A549 (cell line): ENCODE measurements around the gene TESK2. TPM values are rescaled to one million over a fixed set of nuclear protein-coding genes. Genes with fewer than 3 reads are reported as not detected.

ENCODE experiments used
- ATAC-seq, 2 experiments: fragments of 200-7000 bp in 1 of 2; fragments of >200 bp in 1 of 2; cut with Nextera tagmentation in 1 of 2; cut with Tn5 transposase in 1 of 2; 3 replicates each; pipeline versions ENCODE4 v1.8.0 to v1.9.1; 2018 to 2020; ENCODE audit warnings: mild to moderate bottlenecking in 1 of 2, moderate library complexity in 1 of 2
- CTCF ChIA-PET: fragments of 300-600 bp; sonication (Branson Sonifier 250); formaldehyde crosslinking; extraction: SDS; loops from one replicate; lab custom pipeline; 2021; ENCODE audit warnings: antibody characterized with exemption, inconsistent platforms; lab: Yijun Ruan, JAX
- POLR2A ChIA-PET: fragments of 350-600 bp; formaldehyde crosslinking; extraction: SDS; loops from one replicate; lab custom pipeline; 2021; ENCODE audit warnings: antibody characterized with exemption, inconsistent platforms; lab: Yijun Ruan, JAX
- DNase-seq, 2 experiments: peaks; one replicate each; pipeline versions ENCODE4 v3.0.0 to v3.0.0-alpha.2; 2011 to 2016; ENCODE audit warnings: low read depth in 1 of 2, low spot score in 1 of 2
- FAIRE-seq: peaks from 2 replicates; lab custom pipeline; 2011; peaks lifted over from hg19 to GRCh38; lab: Jason Lieb, UNC
- H3K27ac ChIP-seq, 2 experiments: fragments of >200 bp; sonication (Bioruptor Twin); formaldehyde crosslinking; 3 replicates each; pipeline ENCODE4 v1.5.1; 2016 to 2017
- H3K4me1 ChIP-seq: fragments of >200 bp; sonication (Bioruptor Twin); formaldehyde crosslinking; 3 replicates; pipeline ENCODE4 v1.6.1; 2016
- H3K4me2 ChIP-seq: fragments of >200 bp; sonication (Bioruptor Twin); formaldehyde crosslinking; 3 replicates; pipeline ENCODE4 v1.6.1; 2016
- H3K4me3 ChIP-seq: fragments of >200 bp; sonication (Bioruptor Twin); formaldehyde crosslinking; 3 replicates; pipeline ENCODE4 v1.5.1; 2016
- H3K9me3 ChIP-seq: fragments of >200 bp; sonication (Bioruptor Twin); formaldehyde crosslinking; 3 replicates; pipeline ENCODE4 v1.6.1; 2016
- BHLHE40 ChIP-seq: IDR thresholded peaks from 2 replicates; pipeline ENCODE4 v1.6.1; 2012; ENCODE audit warnings: low read depth, low read length, inconsistent platforms
- CBX2 ChIP-seq: fragments of 200-600 bp; sonication (generic); IDR thresholded peaks from 2 replicates; pipeline ENCODE4 v1.6.1; 2016; ENCODE audit warnings: low read depth, mild to moderate bottlenecking, borderline replicate concordance
- CBX8 ChIP-seq: fragments of 200-600 bp; sonication (generic); IDR thresholded peaks from 2 replicates; pipeline ENCODE4 v1.6.1; 2016
- CEBPB ChIP-seq, 2 experiments: fragments of >200 bp in 1 of 2; sonication (Bioruptor Twin) in 1 of 2; formaldehyde crosslinking in 1 of 2; IDR thresholded peaks; 2 replicates each; pipeline ENCODE4 v1.6.1; 2012 to 2016
- CHD2 ChIP-seq: fragments of 150-350 bp; IDR thresholded peaks from 2 replicates; pipeline ENCODE4 v1.6.1; 2014; ENCODE audit warnings: low read length; ENCODE audit not compliant: partially characterized antibody
- CHD4 ChIP-seq: fragments of 200-600 bp; sonication (generic); IDR thresholded peaks from 2 replicates; pipeline ENCODE4 v1.6.1; 2016; ENCODE audit warnings: antibody characterized with exemption, mild to moderate bottlenecking, borderline replicate concordance
- EHF ChIP-seq: fragments of 250-450 bp; sonication (Bioruptor Pico); IDR thresholded peaks from 2 replicates; pipeline ENCODE4 v1.5.0; 2020; ENCODE audit warnings: mild to moderate bottlenecking
- EHMT2 ChIP-seq: fragments of 200-600 bp; sonication (generic); IDR thresholded peaks from 2 replicates; pipeline ENCODE4 v1.6.1; 2016; ENCODE audit warnings: antibody characterized with exemption, low read depth, mild to moderate bottlenecking, moderate library complexity
- EP300 ChIP-seq, 2 experiments: fragments of >200 bp; sonication (Bioruptor Twin); formaldehyde crosslinking; IDR thresholded peaks; 2 replicates in 1 of 2; 3 replicates in 1 of 2; pipeline ENCODE4 v1.6.1; 2016 to 2017
- ESRRA ChIP-seq: fragments of 150-350 bp; IDR thresholded peaks from 2 replicates; pipeline ENCODE4 v1.6.1; 2014; ENCODE audit warnings: mild to moderate bottlenecking, low read length, borderline replicate concordance
- FOSL2 ChIP-seq, 2 experiments: fragments of 450-650 bp in 1 of 2; fragments of >200 bp in 1 of 2; sonication (Bioruptor Twin) in 1 of 2; formaldehyde crosslinking; IDR thresholded peaks; 2 replicates each; pipeline versions ENCODE4 v1.5.0 to v1.6.1; 2016 to 2020; ENCODE audit warnings: mild to moderate bottlenecking in 1 of 2, moderate library complexity in 1 of 2
- FOXS1 ChIP-seq: fragments of 250-450 bp; sonication (Bioruptor Pico); IDR thresholded peaks from 2 replicates; pipeline ENCODE4 v1.5.0; 2020; ENCODE audit warnings: mild to moderate bottlenecking, moderate library complexity
- GATA3 ChIP-seq: IDR thresholded peaks from 2 replicates; pipeline ENCODE4 v1.6.1; 2012; ENCODE audit warnings: borderline replicate concordance
- HDAC2 ChIP-seq: fragments of 200-600 bp; sonication (generic); IDR thresholded peaks from 2 replicates; pipeline ENCODE4 v1.6.1; 2016
- HOXA7 ChIP-seq: fragments of 250-450 bp; sonication (Bioruptor Pico); IDR thresholded peaks from 2 replicates; pipeline ENCODE4 v1.5.0; 2020; ENCODE audit warnings: mild to moderate bottlenecking, moderate library complexity
- JUNB ChIP-seq: fragments of >200 bp; sonication (Bioruptor Twin); formaldehyde crosslinking; IDR thresholded peaks from 2 replicates; pipeline ENCODE4 v1.6.1; 2016
- KDM5A ChIP-seq: fragments of 200-600 bp; sonication (generic); IDR thresholded peaks from 2 replicates; pipeline ENCODE4 v1.6.1; 2016; ENCODE audit warnings: antibody characterized with exemption, mild to moderate bottlenecking
- MAFK ChIP-seq: fragments of 450-650 bp; IDR thresholded peaks from 2 replicates; pipeline ENCODE4 v1.6.1; 2014; ENCODE audit not compliant: partially characterized antibody
- MAZ ChIP-seq: fragments of 150-350 bp; IDR thresholded peaks from 2 replicates; pipeline ENCODE4 v1.6.1; 2014; ENCODE audit warnings: antibody characterized with exemption, low read depth, low read length, borderline replicate concordance
- PHF8 ChIP-seq: fragments of 200-600 bp; sonication (generic); IDR thresholded peaks from 2 replicates; pipeline ENCODE4 v1.6.1; 2016; ENCODE audit warnings: low read depth, mild to moderate bottlenecking, antibody characterized with exemption, moderate library complexity, borderline replicate concordance
- POLR2AphosphoS2 ChIP-seq: conservative IDR thresholded peaks from 2 replicates; pipeline ENCODE4 v1.6.1; 2012; ENCODE audit warnings: low read length, improper control_type of control experiment, inconsistent platforms
- RAD21 ChIP-seq, 2 experiments: fragments of >200 bp in 1 of 2; sonication (Bioruptor Twin) in 1 of 2; formaldehyde crosslinking in 1 of 2; IDR thresholded peaks in 1 of 2; conservative IDR thresholded peaks in 1 of 2; 2 replicates in 1 of 2; 3 replicates in 1 of 2; pipeline ENCODE4 v1.6.1; 2012 to 2018; ENCODE audit warnings: inconsistent platforms in 1 of 2
- RARB ChIP-seq: fragments of 250-450 bp; sonication (Bioruptor Pico); IDR thresholded peaks from 2 replicates; pipeline ENCODE4 v1.8.0; 2021; ENCODE audit warnings: mild to moderate bottlenecking, moderate library complexity
- RCOR1 ChIP-seq: fragments of 150-350 bp; IDR thresholded peaks from 2 replicates; pipeline ENCODE4 v1.6.1; 2014; ENCODE audit warnings: antibody characterized with exemption, low read length, low read depth
- RNF2 ChIP-seq: fragments of 200-600 bp; sonication (generic); IDR thresholded peaks from 2 replicates; pipeline ENCODE4 v1.6.1; 2016; ENCODE audit warnings: low read depth, mild to moderate bottlenecking, antibody characterized with exemption, moderate library complexity, borderline replicate concordance
- SREBF2 ChIP-seq: fragments of 450-650 bp; IDR thresholded peaks from 2 replicates; pipeline ENCODE4 v1.6.1; 2014; ENCODE audit warnings: mild to moderate bottlenecking, moderate library complexity
- TP53 ChIP-seq: fragments of 250-450 bp; sonication (Bioruptor Pico); IDR thresholded peaks from 2 replicates; pipeline ENCODE4 v1.5.0; 2021; ENCODE audit warnings: mild to moderate bottlenecking, moderate library complexity
- ZFP36 ChIP-seq: fragments of 450-650 bp; IDR thresholded peaks from 2 replicates; pipeline ENCODE4 v1.6.1; 2014; ENCODE audit warnings: borderline replicate concordance; ENCODE audit not compliant: partially characterized antibody
- ZNF302 ChIP-seq: fragments of 250-450 bp; sonication (Bioruptor Pico); IDR thresholded peaks from 2 replicates; pipeline ENCODE4 v1.9.0; 2021; ENCODE audit warnings: inconsistent platforms, mild to moderate bottlenecking, moderate library complexity
- ZSCAN20 ChIP-seq: fragments of 250-450 bp; sonication (Bioruptor Pico); IDR thresholded peaks from 2 replicates; pipeline ENCODE4 v1.8.0; 2022; ENCODE audit warnings: mild to moderate bottlenecking, moderate library complexity
- WGBS: methylation state at CpG from one replicate; pipeline ENCODE4 v1.1.6; 2017; ENCODE audit errors: missing lambda C conversion rate; 5-methylcytosine and 5-hydroxymethylcytosine counted together
- polyA plus RNA-seq, 4 experiments: library from polyadenylated mRNA; depleted of rRNA in 3 of 4; stranded (reverse); fragments of >200 nt; fragmentation: RNase III in 1 of 4; extraction: RNeasy Plus Mini Kit Qiagen cat#74134 plus additional on column Dnase treatment in 1 of 4; gene quantifications; 2 replicates in 3 of 4; 3 replicates in 1 of 4; pipeline ENCODE4 v1.2.3, GENCODE V29; 2011 to 2017
- TF ChIP-seq, protein P1 (sequence below): fragments of 150-350 bp; IDR thresholded peaks from 2 replicates; pipeline ENCODE4 v1.6.1; 2014; ENCODE audit warnings: low read depth, mild to moderate bottlenecking, low read length
- TF ChIP-seq, protein P2 (sequence below): IDR thresholded peaks from 2 replicates; pipeline ENCODE4 v1.6.1; 2012
- TF ChIP-seq, protein P3 (sequence below): fragments of 450-650 bp; IDR thresholded peaks from 2 replicates; pipeline ENCODE4 v1.6.1; 2014; ENCODE audit warnings: antibody characterized with exemption

Gene TESK2
- polyA plus RNA-seq, 2 of the 4 experiments (the other 2 are of a cell fraction): 0.22 to 0.48 TPM

DNA sequence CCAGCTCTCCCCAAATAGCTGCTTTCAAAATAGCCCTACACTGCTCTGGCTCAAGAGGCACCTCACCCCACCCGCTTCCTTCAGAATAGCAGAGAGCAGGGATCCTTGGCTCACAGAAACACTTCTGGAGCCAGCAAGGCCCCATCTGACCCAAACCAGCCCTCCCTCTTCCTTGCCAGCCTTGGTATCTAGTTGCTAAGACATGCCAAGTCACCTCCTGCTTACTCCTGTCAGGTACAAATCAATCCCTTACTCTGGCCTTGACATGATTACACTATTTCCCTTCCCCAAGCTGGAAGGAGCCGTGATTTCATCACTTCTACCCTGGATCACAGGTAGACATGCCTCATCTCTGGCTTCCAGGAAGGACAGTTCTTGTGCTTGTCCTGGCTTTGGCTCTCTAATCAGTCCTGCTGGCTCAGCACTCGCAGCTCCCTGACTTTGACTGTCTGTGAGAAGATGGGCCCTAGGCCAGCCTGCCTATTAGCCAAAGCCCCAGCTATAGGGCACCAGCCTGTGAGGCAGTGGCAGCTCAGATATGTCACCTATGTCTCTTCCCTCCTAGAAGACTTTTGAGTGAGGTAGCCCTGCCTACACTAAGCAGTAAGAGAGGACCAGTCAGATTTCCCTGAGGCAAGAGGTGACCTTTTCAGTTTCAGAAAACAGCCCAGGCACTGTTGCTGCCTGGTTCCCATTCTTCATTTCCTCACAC, 141.8 kb downstream of the TESK2 start:
- no peak overlapping the region for H3K27ac ChIP-seq
- ChIA-PET POLR2A (interaction anchor here (0.6 to 2.1 kb wide), 2 partner anchors 9 to 46 kb away, joined by 3 to 16 read pairs; partner anchors contain the start of genes MUTYH and TOE1), CTCF (interaction anchor here (1.2 to 7.3 kb wide), 5 partner anchors 9 to 335 kb away, joined by 3 to 43 read pairs (median 9); partner anchors contain the start of genes MUTYH, TESK2 and TOE1)
- no peaks in the 10 kb centered on the region for H3K9me3 ChIP-seq
- DNase-seq (no peak), ATAC-seq (peak in 1 of 2 experiments; percentile 13; a peak in 3 of 6 replicates), FAIRE-seq (no peak)
- H3K4me3 ChIP-seq: no peak overlapping the region
- H3K4me1 ChIP-seq: peaks cover 8% of the 10 kb centered on the region; the same call in 1 of the 3 replicates
- 95% methylated on average over 3 of the region's 3 CpGs for WGBS
- TF ChIP-seq GATA3: no peak
- TF ChIP-seq FOSL2 (IDR thresholded peaks at IDR 0.05): no peak
- no peak for TF ChIP-seq FOSL2 (CRISPR knock-in tag; IDR thresholded peaks at IDR 0.05)
- no peak for TF ChIP-seq CEBPB (IDR thresholded peaks at IDR 0.05)
- TF ChIP-seq RNF2: no peak
- TF ChIP-seq, protein P1, sequence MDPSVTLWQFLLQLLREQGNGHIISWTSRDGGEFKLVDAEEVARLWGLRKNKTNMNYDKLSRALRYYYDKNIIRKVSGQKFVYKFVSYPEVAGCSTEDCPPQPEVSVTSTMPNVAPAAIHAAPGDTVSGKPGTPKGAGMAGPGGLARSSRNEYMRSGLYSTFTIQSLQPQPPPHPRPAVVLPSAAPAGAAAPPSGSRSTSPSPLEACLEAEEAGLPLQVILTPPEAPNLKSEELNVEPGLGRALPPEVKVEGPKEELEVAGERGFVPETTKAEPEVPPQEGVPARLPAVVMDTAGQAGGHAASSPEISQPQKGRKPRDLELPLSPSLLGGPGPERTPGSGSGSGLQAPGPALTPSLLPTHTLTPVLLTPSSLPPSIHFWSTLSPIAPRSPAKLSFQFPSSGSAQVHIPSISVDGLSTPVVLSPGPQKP: no peak
- no peak for TF ChIP-seq KDM5A
- TF ChIP-seq POLR2AphosphoS2: no peak
- TF ChIP-seq MAFK: no peak
- TF ChIP-seq MAZ: no peak
- TF ChIP-seq EP300 (IDR thresholded peaks at IDR 0.05): no peak
- no peak for TF ChIP-seq RCOR1
- TF ChIP-seq CHD4: no peak
- no peak for TF ChIP-seq RAD21 (conservative IDR thresholded peaks at IDR 0.05 in 1 of 2, IDR thresholded peaks at IDR 0.05 in 1 of 2)
- no peak for TF ChIP-seq FOXS1 (CRISPR knock-in tag)
- TF ChIP-seq SREBF2: no peak
- no peak for TF ChIP-seq CBX2
- no peak for TF ChIP-seq CBX8
- no peak for TF ChIP-seq RARB (CRISPR knock-in tag)
- no peak for TF ChIP-seq HOXA7 (CRISPR knock-in tag)
- TF ChIP-seq ESRRA: no peak
- H3K4me2 ChIP-seq: no peak overlapping the region

DNA sequence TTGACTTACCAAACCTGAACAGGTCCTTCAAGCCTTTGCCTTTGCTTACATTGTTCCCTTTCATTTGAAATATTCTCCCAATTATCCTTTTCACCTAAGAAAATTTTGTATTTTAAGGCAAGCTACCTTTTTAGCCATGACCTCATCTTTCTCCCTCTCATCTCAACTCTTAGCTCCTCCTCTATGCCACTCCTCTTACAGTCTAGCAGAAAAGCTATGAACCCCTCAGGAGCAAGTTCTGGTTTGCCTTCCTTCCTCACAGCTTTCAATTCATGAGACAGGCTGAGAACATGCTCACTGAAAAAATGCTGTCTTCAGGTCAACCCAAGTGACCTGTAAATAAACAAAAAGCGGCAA, 142.4 kb downstream of the TESK2 start:
- Histone ChIP-seq H3K27ac (no peak overlapping the region), H3K4me2 (no peak overlapping the region), H3K4me1 (peaks cover 8% of the 10 kb centered on the region; the same call in 1 of the 3 replicates), H3K4me3 (no peak overlapping the region), H3K9me3 (no peaks in the 10 kb centered on the region)
- POLR2A ChIA-PET: interaction anchor here (2.0 to 2.1 kb wide), 2 partner anchors 9 to 45 kb away, joined by 9 to 16 read pairs; partner anchors contain the start of genes MUTYH and TOE1
- no peak for TF ChIP-seq EHMT2
- TF ChIP-seq RNF2: no peak
- TF ChIP-seq ESRRA: no peak
- no peak for TF ChIP-seq SREBF2
- DNase-seq (no peak), ATAC-seq (peak in 1 of 2 experiments; percentile 10; a peak in 3 of 6 replicates), FAIRE-seq (no peak)
- CTCF ChIA-PET: interaction anchor here (0.6 to 7.3 kb wide), 7 partner anchors 9 to 540 kb away, joined by 3 to 43 read pairs (median 5); partner anchors contain the start of genes MUTYH, TESK2 and TOE1
- 86% methylated on average over 1 of the region's 1 CpG for WGBS

DNA sequence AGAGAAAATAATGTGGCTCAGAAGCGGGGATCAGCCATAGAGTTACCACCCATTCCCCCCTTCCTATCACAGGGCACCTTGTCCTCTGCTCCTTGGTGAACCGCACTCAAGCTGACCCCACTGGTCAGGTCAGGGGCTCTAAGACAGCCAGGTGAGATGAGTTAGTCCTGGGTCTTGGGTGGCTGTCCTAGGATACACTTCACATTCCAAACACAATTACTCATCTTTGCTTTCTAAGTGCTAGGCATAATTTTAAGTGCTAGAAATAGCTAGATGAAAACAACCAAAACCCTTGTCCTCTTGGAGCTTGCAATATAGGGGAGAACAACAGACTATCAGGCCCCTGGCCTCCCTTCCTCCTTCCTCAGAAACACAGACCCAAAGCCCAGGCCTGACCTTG, 142.9 kb downstream of the TESK2 start:
- Histone ChIP-seq H3K4me2 (no peak overlapping the region), H3K4me1 (peaks cover 8% of the 10 kb centered on the region; the same call in 1 of the 3 replicates), H3K4me3 (no peak overlapping the region), H3K27ac (no peak overlapping the region), H3K9me3 (no peaks in the 10 kb centered on the region)
- ChIA-PET CTCF (interaction anchor here (0.6 to 7.3 kb wide), 9 partner anchors 9 to 541 kb away, joined by 3 to 43 read pairs (median 3); partner anchors contain the start of gene TESK2), POLR2A (interaction anchor here (2.0 to 2.1 kb wide), 2 partner anchors 8 to 44 kb away, joined by 9 to 16 read pairs; partner anchors contain the start of genes MUTYH and TOE1)
- ATAC-seq (peak; percentile 11 to 30; a peak in 3 of 6 replicates), DNase-seq (no peak), FAIRE-seq (no peak)
- 94% methylated on average over 2 of the region's 2 CpGs for WGBS
- TF ChIP-seq MAZ (no peak), EHF (CRISPR knock-in tag) (no peak), HOXA7 (CRISPR knock-in tag) (no peak), ZNF302 (CRISPR knock-in tag) (no peak), PHF8 (no peak), BHLHE40 (no peak), ZFP36 (no peak), HDAC2 (no peak), JUNB (no peak), ZSCAN20 (no peak), TP53 (CRISPR knock-in tag) (no peak), EP300 (IDR thresholded peaks at IDR 0.05) (no peak), CHD2 (no peak)
- TF ChIP-seq, protein P2, sequence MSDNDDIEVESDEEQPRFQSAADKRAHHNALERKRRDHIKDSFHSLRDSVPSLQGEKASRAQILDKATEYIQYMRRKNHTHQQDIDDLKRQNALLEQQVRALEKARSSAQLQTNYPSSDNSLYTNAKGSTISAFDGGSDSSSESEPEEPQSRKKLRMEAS: no peak
- TF ChIP-seq, protein P3, sequence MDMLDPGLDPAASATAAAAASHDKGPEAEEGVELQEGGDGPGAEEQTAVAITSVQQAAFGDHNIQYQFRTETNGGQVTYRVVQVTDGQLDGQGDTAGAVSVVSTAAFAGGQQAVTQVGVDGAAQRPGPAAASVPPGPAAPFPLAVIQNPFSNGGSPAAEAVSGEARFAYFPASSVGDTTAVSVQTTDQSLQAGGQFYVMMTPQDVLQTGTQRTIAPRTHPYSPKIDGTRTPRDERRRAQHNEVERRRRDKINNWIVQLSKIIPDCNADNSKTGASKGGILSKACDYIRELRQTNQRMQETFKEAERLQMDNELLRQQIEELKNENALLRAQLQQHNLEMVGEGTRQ: no peak
